Measurements from ENCODE around the gene TNC.
A peak's percentile ranks its signal among the peaks of the same experiment; 100 is the strongest.

The TNC gene

DNA sequence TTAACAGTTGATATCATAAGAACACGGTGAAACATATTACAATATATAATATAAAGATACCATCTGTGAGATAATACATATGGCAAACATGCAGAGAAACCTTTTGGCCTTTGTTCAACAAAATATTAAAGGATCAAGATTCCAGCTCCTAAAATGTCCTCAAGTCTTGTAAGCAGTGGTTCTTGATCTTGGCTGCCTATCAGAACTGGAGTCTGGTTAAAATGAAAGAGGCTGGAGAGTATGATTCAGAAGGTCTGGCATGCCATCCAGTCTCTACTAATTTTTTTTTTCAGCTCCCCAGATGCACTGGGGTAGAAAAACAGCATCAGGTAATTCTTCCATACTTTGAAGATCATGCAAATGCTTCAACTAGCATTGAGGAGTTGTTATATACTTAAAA is 83.2 kb downstream of the TNC start:
- Histone ChIP-seq H3K4me1 (ENCODE audit: control insufficient read depth, insufficient read depth, low read length) (peaks cover 44% of the 10 kb centered on the region), H3K36me3 (ENCODE audit: control insufficient read depth, insufficient read depth, low read length) (peaks cover 4% of the 10 kb centered on the region), H3K27ac (ENCODE audit: low read depth, low read length) (peak overlapping the region; percentile 86), H3K27me3 (ENCODE audit: control insufficient read depth, insufficient read depth, low read length) (no peaks in the 10 kb centered on the region), H3K4me3 (ENCODE audit: low read length) (no peak overlapping the region), H3K9ac (ENCODE audit: low read length) (no peak overlapping the region)

GRCh38 chr9:115033800-115034199 is 84.2 kb downstream of the TNC start:
- no peak overlapping the region for H3K4me3 ChIP-seq (ENCODE audit: low read length)
- H3K4me1 ChIP-seq (ENCODE audit: control insufficient read depth, insufficient read depth, low read length): peaks cover 35% of the 10 kb centered on the region
- H3K36me3 ChIP-seq (ENCODE audit: control insufficient read depth, insufficient read depth, low read length): peaks cover 8% of the 10 kb centered on the region
- no peaks in the 10 kb centered on the region for H3K27me3 ChIP-seq (ENCODE audit: control insufficient read depth, insufficient read depth, low read length)
- H3K9ac ChIP-seq (ENCODE audit: low read length): no peak overlapping the region
- H3K27ac ChIP-seq (ENCODE audit: low read depth, low read length): peak overlapping the region; percentile 80

GRCh38 chr9:115032296-115032695 is 85.7 kb downstream of the TNC start:
- Histone ChIP-seq H3K36me3 (ENCODE audit: control insufficient read depth, insufficient read depth, low read length) (peaks cover 8% of the 10 kb centered on the region), H3K9ac (ENCODE audit: low read length) (no peak overlapping the region), H3K4me3 (ENCODE audit: low read length) (no peak overlapping the region), H3K4me1 (ENCODE audit: control insufficient read depth, insufficient read depth, low read length) (peaks cover 23% of the 10 kb centered on the region), H3K27me3 (ENCODE audit: control insufficient read depth, insufficient read depth, low read length) (no peaks in the 10 kb centered on the region), H3K27ac (ENCODE audit: low read depth, low read length) (peak overlapping the region; percentile 42)

GRCh38 chr9:115030006-115030405 is 88.0 kb downstream of the TNC start:
- Histone ChIP-seq H3K4me3 (ENCODE audit: low read length) (no peak overlapping the region), H3K4me1 (ENCODE audit: control insufficient read depth, insufficient read depth, low read length) (peaks cover 4% of the 10 kb centered on the region), H3K27ac (ENCODE audit: low read depth, low read length) (peak overlapping the region; percentile 1), H3K36me3 (ENCODE audit: control insufficient read depth, insufficient read depth, low read length) (peaks cover 8% of the 10 kb centered on the region), H3K27me3 (ENCODE audit: control insufficient read depth, insufficient read depth, low read length) (no peaks in the 10 kb centered on the region), H3K9ac (ENCODE audit: low read length) (no peak overlapping the region)

DNA sequence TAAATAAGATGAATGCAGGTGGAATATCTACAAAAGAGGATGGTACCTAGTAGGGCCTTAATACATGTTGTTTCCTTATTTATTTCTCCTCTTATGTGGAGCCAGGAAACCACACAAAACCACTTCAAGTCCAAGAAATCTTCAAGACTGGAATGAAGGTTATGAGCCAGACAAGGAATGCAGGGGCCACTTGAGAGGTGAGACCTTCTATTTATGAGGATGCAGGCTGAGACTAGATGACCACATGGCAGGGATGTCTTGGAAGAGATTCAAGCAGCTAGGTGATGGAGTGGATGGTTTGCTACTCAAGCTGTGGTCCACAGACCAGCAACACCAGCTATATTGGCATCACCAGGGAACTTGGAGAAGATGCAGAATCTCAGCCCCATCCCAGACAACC is 92.2 kb downstream of the TNC start:
- Histone ChIP-seq H3K9ac (ENCODE audit: low read length) (no peak overlapping the region), H3K27me3 (ENCODE audit: control insufficient read depth, insufficient read depth, low read length) (no peaks in the 10 kb centered on the region), H3K27ac (ENCODE audit: low read depth, low read length) (peak overlapping the region; percentile 16), H3K36me3 (ENCODE audit: control insufficient read depth, insufficient read depth, low read length) (peaks cover 12% of the 10 kb centered on the region), H3K4me3 (ENCODE audit: low read length) (no peak overlapping the region), H3K4me1 (ENCODE audit: control insufficient read depth, insufficient read depth, low read length) (peaks cover 5% of the 10 kb centered on the region)

DNA sequence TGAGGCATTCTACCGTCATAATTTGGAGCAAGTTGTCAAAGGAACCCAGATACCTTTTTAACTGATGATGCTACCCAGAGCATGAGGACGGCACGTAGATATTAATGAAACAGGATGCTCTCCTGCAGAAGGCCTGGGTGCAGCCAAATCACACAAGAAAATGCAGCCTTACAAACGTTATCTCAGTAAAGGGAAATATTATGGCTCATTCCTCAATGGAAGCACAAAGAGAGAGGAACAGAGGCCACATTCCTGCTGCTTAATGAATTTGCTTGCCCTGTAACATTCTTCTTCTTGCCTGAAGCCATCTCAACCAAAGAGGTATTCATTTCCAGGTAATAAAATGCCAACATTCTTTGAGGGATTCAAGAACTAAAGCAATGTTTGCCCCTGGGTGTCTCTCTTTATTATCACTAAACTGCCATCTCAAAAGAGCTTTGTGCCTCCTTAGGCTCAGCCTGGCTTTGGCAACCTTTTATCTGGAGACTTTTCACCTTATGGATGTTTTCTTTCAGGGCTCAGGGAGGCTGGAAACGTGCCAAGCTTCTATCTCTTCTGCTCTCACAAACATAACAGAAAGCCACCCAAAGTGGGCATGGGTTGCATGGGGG is 92.9 kb downstream of the TNC start:
- H3K4me1 ChIP-seq (ENCODE audit: control insufficient read depth, insufficient read depth, low read length): peaks cover 5% of the 10 kb centered on the region
- no peak overlapping the region for H3K9ac ChIP-seq (ENCODE audit: low read length)
- H3K27me3 ChIP-seq (ENCODE audit: control insufficient read depth, insufficient read depth, low read length): no peaks in the 10 kb centered on the region
- peaks cover 10% of the 10 kb centered on the region for H3K36me3 ChIP-seq (ENCODE audit: control insufficient read depth, insufficient read depth, low read length)
- H3K4me3 ChIP-seq (ENCODE audit: low read length): no peak overlapping the region
- peak overlapping the region; percentile 16 for H3K27ac ChIP-seq (ENCODE audit: low read depth, low read length)

DNA sequence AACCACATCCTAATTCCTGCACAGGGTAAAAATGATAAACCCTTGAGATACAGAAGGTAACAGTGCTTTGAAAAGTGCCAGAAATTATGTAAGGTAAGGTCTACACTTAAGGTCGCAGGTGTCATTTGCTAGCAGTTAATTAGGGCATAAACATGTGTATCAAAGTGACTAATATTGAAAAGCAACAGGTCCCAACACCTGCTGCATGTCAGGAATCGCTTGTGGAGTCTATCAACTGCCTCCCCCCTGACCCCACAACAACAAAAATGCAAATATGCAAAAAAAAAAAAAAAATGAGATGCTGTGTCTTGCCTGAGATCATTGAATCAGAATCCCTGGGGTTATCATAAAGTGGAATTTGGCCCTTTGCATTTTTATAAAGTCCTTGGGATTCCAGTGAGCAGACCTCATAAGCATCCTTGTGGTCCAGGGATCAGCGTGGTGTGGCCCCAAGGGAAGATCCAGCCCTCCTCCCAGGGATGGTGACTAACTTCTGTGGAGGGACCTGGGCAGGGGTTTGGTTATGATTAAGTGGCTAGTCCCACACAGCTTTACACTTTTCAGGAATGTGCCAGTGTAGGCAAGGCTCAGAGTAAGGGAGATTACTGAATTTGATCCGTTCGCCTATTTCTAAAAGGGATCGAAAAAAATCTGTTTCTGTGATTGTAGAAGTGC is 95.1 kb downstream of the TNC start:
- Histone ChIP-seq H3K4me3 (ENCODE audit: low read length) (no peak overlapping the region), H3K36me3 (ENCODE audit: control insufficient read depth, insufficient read depth, low read length) (peaks cover 6% of the 10 kb centered on the region), H3K27ac (ENCODE audit: low read depth, low read length) (peak overlapping the region; percentile 45)

DNA sequence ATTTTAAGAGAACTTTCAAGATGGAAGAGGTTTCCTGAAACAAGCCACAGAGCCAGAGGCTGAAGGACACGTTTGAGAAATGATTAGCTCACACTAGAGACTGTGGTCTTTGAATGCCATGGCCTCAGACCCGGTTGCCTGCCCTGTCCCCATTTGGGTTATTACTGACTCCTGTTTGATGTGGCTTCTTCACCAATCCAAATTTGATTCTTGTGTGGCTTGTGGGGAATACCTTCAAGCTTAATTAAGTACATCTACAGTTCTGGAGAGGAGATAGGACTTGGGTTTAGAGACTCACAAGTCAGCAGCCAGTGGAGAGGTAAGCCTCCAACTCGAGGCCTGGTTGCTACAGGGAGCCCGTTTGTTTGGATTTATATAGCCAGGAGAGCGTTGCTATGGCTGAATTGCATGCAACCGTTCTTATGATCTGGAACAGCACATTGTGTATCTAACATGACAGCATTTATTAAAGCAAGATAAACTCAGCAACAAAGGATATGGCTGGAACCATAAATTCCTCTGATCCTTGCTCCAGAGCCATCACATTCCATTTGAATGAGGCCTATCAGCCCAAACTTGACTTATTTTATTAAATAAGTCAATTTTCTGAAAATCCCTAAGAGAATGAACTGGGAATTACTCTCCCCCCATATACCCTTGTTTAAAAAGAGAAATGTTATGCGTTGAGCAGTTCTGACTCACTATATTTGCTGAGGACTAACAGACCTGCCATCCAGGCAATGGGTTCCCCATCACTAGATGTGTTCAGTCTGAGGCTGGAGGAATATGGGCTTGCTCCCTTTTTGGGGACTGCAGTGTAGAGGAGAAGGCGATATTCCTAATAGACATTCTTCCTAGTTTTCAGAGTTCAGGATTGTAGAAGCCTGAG is 99.2 kb downstream of the TNC start:
- Histone ChIP-seq H3K9ac (ENCODE audit: low read length) (no peak overlapping the region), H3K4me3 (ENCODE audit: low read length) (no peak overlapping the region), H3K36me3 (ENCODE audit: control insufficient read depth, insufficient read depth, low read length) (peaks cover 3% of the 10 kb centered on the region), H3K27me3 (ENCODE audit: control insufficient read depth, insufficient read depth, low read length) (no peaks in the 10 kb centered on the region), H3K27ac (ENCODE audit: low read depth, low read length) (peak overlapping the region; percentile 87), H3K4me1 (ENCODE audit: control insufficient read depth, insufficient read depth, low read length) (peaks cover 32% of the 10 kb centered on the region)

More for the DNA sequence above, 95.1 kb downstream of the TNC start:
- H3K27me3 ChIP-seq (ENCODE audit: control insufficient read depth, insufficient read depth, low read length): no peaks in the 10 kb centered on the region
- H3K9ac ChIP-seq (ENCODE audit: low read length): no peak overlapping the region
- H3K4me1 ChIP-seq (ENCODE audit: control insufficient read depth, insufficient read depth, low read length): peaks cover 21% of the 10 kb centered on the region

DNA sequence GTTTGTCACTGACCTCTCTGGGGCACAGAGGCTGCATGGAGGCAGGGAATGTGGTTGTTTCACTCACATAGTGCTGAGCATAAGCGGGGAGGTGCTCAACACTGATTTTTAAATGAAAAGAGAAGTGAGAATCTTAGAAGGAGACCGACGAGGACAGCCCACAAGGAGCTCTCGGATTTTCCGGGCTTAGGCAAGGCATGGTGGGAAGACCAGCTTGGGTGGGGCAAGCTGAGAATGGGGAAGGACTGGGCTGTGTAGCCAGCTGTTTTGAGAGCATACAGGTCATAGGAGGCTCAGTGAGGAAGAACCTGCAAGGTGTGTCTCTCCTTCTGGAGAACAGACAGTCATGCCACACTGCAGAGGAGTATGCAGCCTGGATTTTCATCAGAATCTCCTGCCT is 101.6 kb downstream of the TNC start:
- H3K4me1 ChIP-seq (ENCODE audit: control insufficient read depth, insufficient read depth, low read length): peaks cover 32% of the 10 kb centered on the region
- H3K27ac ChIP-seq (ENCODE audit: low read depth, low read length): peak overlapping the region; percentile 87
- H3K36me3 ChIP-seq (ENCODE audit: control insufficient read depth, insufficient read depth, low read length): no peaks in the 10 kb centered on the region
- H3K9ac ChIP-seq (ENCODE audit: low read length): no peak overlapping the region
- no peak overlapping the region for H3K4me3 ChIP-seq (ENCODE audit: low read length)
- no peaks in the 10 kb centered on the region for H3K27me3 ChIP-seq (ENCODE audit: control insufficient read depth, insufficient read depth, low read length)

- H3K4me1 ChIP-seq (ENCODE audit: control insufficient read depth, insufficient read depth, low read length): peaks cover 32% of the 10 kb centered on the region
- no peak overlapping the region for H3K27ac ChIP-seq (ENCODE audit: low read depth, low read length)
- no peaks in the 10 kb centered on the region for H3K36me3 ChIP-seq (ENCODE audit: control insufficient read depth, insufficient read depth, low read length)
- H3K9ac ChIP-seq (ENCODE audit: low read length): no peak overlapping the region
- H3K4me3 ChIP-seq (ENCODE audit: low read length): no peak overlapping the region
- no peaks in the 10 kb centered on the region for H3K27me3 ChIP-seq (ENCODE audit: control insufficient read depth, insufficient read depth, low read length)
These were observed 102.8 kb downstream of the TNC start for GRCh38 chr9:115015018-115015635.

DNA sequence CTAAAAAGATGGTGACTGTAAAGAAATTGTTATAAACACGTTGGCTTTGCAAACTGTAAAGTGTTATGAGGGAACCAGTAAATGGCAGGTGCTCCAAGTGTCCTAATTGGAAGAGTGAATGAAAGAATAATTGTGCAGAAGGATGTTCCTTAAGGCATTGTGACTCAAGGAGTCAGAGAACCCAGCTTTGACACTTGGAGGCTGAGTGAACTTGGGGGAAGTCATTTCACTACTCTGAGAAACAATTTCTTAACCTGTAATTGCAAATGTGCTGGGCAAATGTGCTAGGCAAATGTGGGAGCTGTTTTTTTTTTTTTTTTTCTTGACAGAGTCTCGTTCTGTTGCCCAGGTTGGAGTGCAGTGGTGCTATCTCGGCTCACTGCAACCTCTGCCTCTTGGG is 103.5 kb downstream of the TNC start:
- no peak overlapping the region for H3K9ac ChIP-seq (ENCODE audit: low read length)
- H3K27ac ChIP-seq (ENCODE audit: low read depth, low read length): no peak overlapping the region
- peaks cover 28% of the 10 kb centered on the region for H3K4me1 ChIP-seq (ENCODE audit: control insufficient read depth, insufficient read depth, low read length)
- H3K4me3 ChIP-seq (ENCODE audit: low read length): no peak overlapping the region
- no peaks in the 10 kb centered on the region for H3K27me3 ChIP-seq (ENCODE audit: control insufficient read depth, insufficient read depth, low read length)
- no peaks in the 10 kb centered on the region for H3K36me3 ChIP-seq (ENCODE audit: control insufficient read depth, insufficient read depth, low read length)

DNA sequence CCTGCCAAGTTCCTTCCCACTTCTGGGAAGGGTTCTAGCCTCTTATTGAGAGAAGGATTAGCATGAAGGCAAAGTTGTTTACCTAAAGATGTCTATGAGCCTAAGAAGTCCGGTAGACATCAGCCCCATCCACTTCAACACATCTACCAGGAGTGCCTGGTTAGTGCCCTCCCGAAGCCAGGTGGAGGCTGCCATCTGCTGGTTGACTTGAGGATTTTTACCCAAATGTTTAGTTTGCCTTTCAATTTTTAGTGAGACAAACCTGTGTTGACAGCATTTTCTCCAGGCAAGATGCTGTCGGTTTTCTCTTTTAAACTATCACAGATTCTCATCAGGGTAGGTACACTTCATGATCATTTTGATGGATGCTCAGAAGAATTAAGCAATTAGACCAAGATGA is 104.0 kb downstream of the TNC start:
- Histone ChIP-seq H3K9ac (ENCODE audit: low read length) (no peak overlapping the region), H3K27me3 (ENCODE audit: control insufficient read depth, insufficient read depth, low read length) (no peaks in the 10 kb centered on the region), H3K4me1 (ENCODE audit: control insufficient read depth, insufficient read depth, low read length) (peaks cover 24% of the 10 kb centered on the region), H3K27ac (ENCODE audit: low read depth, low read length) (no peak overlapping the region), H3K4me3 (ENCODE audit: low read length) (no peak overlapping the region), H3K36me3 (ENCODE audit: control insufficient read depth, insufficient read depth, low read length) (no peaks in the 10 kb centered on the region)

Data from rectal smooth muscle tissue (tissue), 1 donor.